Measurements from ENCODE around the gene SGCA.

The SGCA gene

DNA sequence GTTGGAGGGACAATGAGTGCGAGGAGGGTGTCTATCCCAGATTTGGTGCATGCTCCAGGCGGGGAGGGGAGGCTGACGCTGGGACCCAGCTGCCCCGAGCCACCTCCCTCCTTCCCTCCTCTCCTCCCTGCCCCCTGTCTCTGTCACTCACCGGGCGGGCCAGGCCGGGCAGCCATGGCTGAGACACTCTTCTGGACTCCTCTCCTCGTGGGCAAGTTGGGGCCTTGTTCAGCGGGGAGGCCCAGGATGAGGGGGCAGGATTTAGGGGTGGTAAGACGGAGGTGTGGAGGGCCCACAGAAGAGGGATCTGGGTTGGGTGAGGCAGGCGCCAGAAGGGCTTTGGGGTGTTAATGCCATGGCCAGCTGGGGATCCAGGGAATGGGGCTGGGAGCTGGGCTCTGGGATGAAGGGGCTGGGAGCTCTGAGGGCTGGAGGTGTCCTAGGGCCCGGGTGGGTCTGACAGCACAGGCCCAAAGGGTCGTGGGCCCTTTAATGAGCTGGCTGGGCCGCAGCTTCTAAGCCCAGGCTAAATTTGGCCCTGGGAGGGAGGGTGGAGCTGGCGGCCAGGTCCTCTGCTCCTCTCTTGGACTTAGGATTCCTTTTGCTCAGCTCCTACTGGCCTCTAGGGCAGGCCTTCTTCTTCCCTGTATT is at the start of gene SGCA:
Gene SGCA, plus strand, starts transcription at position 139 of the 651 bp plus-strand sequence. Its CDS starts 36 bp downstream, at position 175.
- no peak for DNase-seq (ENCODE audit: low read depth)

DNA sequence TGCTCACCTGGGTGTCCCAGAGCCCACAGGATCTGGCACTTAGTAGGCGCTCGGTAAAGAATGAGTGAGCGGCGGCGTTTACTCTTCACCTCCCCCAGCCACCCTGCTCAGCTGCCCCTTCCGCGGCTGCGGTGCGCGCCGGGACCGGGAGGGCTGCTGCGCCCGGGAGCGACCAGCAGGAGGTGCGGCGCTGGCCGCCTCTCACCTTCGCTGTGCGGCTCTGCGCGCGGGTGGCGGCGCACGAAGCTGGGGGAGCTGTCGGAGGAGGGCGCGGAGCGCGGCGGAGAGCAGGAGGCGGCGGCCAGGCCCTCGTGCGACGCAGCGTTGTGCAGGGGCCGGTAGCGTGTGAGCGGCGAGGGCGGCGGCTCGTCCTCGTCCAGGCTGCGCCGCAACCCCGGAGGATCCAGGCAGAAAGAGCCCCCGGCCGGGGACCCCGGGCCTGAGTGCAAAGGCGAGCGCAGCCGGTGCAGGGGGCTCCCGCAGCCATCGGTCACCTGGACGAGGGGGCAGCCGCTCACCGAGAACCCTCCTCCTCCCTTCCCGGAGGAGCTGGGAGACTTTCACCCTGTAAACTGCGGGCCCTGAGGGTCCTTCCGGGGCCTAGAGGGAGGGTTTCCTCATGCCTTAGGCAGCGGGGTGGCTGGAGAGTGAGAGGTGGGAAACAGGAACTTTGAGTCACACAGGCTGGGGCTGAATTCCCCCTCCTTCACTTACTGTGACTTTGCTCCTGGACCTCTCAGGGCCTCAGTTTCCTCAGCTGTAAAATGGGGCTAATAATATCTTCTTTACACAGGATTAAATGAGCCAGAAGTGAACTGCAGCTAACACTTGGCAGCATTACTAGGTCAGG is 48.4 kb upstream of the SGCA start:
- peak; percentile 19 for DNase-seq (ENCODE audit: low read depth)

DNA sequence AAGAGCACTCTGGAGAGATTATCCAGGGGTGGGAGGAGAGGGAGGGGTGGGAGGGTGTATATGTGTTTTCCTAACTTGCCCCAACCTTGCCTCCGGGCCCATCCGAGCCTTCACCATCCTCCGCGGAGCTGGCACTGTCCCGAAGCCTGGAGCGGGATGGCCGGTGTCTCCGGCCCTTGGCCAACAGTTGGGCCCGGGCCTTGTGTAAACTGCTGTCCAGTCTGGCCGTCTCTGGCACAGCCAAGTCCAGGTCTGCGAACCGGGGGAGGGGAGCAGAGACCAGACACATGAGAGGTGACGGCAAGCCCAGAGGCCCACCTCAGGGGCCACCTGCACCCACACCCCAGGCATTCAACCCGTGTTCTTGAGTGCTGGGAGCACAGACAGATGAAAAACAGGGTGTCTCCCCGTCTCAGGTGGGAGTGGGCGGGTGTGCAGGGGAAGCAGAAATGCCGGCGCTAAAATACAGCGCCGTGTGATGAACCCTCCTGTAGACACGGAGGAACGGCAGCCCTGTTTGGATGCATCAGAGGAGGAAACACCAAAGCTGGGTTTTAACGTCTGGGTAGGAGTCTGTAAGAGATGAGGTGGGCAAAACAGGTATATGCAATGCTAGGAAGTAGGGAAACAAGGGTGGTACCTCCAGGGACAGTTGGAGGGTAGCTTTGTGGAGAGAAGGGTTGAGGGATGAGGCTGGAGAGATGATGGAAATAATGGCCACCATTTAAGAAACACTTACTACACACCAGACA is 47.6 kb upstream of the SGCA start:
- no peak for DNase-seq (ENCODE audit: low read depth)

DNA sequence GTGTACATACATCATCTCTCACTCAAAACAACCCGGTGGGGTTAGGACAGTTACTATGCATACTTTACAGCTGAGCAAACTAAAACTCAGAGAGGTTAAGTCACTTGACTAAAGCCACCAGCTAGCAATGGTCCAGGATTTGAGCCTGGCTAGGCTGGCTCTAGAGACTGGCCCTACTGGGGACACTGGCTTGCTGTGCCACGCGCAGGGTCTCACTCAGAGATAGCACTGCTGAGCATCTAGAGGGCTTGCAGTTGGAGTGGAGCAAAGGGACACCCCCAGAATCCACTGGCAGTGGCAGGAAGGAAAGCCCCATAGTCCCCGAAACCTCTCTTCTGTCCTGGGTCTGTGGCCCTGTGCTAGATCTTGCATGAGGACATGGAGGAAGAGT is 47.0 kb upstream of the SGCA start:
- DNase-seq (ENCODE audit: low read depth) = no peak

DNA sequence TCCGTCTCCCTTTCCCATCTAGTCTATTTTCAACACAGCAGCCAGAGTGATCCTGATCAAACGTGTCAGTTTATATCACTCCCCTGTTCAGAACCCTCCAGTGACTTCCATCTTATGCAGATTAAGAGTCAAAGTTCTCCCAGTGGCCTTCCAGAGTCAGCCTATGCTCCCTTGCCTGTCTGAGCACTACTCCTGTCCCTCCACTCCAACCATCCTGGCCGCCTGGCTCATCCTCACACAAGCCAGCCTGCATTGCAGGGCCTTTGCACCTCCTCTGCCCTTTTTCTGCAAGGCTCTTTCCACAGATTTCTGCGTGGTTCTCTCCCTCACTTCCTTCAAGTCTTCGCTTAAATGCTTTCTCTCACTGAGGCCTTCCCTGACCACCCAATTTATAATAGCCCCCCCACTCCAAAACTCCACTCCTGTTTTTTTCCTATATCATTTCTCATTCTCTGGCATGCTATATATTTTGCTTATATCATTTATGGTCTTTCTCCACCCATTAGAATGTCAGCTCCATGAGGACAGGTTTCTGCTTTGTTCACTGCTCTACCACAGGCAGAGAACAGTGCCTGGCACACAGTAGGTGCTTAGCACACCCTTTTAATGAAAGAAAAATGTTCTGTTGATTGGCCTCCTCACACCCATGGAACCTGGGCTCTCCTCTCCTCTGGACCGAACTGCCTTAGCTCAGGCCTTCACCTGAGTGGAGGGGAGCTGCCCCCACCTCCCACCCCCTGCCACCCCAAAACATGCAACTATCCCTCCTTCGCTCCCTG is 45.1 kb upstream of the SGCA start:
- DNase-seq (ENCODE audit: low read depth) = no peak

DNA sequence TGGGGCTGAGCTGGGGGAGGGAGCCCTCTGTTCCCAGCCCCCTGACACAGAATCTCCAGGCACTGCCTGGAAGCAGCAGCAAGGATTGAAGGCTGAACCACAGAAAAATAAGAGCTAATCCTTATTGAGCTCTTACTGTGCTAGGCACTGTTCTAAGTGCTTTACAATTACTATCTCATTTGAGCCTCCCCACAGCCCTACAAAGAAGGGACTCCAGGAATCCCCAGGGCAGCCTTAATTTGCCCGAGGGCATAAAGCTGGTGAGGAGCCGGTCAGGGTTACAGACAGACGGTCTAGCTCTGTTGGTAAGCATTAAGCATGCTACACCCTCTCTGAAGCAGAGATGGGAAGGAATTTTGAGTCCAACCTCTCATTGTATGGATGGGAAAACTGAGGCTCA is 42.9 kb upstream of the SGCA start:
- DNase-seq (ENCODE audit: low read depth) = no peak

DNA sequence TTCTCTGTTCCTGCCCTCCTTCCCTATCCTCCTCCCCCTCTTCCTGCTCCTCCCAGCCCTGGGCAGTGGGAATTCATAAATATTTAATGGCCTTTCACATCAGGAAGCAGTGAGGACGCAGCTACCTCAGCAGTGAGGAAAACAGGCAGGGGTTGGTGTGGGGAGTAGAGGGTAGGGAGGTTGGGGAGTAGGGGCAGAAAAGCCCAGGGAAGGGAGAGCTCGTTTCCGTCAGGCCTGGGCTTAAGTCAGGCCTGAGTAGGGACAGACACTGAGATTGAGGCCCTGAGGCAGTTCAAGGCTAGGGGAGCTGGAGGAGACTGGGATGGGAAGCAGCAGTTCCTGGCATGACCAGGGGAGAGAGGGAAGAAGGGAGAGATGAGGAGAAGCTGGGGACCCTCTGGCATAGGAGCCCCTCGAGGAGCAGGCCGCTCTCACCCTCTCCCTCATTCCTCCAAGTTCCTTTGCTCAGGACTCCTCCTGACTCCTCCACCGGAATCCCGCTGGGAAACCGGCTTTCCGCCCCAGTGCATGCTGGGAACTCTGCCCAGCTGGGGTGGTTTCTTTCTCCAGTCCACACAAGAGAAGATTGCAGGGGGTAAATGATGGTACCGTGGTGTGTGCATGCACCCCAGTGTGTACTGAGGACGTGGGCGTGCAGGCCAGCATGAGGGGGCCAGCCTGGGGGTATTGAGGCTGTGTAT is 42.0 kb upstream of the SGCA start:
- DNase-seq (ENCODE audit: low read depth) = no peak

DNA sequence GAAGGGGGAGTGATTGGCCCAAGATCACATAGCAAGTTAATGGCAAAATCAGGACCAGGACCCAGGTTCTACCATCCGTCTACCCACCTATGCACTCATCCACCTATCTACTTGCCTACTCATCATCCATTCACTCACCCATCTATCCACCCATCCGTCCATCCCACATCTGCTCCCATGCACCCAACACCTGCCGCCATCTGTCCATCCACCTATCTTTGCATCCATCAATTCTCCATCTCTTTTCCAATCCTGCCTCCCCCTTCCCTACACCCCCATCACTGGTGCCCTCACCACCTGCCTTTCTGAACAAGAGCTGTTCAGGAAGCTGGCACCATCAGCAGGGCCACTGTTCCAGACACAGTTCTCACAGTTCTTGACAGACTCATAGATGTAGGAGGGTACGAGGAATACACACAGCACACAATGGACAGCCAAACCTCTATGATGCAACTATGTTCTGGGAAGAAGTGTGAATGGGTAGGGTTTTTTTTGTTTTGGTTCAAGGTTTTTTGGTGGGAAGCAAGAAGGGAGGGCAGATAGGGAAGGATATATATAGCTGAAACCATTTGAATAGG is 40.3 kb upstream of the SGCA start:
- no peak for DNase-seq (ENCODE audit: low read depth)

DNA sequence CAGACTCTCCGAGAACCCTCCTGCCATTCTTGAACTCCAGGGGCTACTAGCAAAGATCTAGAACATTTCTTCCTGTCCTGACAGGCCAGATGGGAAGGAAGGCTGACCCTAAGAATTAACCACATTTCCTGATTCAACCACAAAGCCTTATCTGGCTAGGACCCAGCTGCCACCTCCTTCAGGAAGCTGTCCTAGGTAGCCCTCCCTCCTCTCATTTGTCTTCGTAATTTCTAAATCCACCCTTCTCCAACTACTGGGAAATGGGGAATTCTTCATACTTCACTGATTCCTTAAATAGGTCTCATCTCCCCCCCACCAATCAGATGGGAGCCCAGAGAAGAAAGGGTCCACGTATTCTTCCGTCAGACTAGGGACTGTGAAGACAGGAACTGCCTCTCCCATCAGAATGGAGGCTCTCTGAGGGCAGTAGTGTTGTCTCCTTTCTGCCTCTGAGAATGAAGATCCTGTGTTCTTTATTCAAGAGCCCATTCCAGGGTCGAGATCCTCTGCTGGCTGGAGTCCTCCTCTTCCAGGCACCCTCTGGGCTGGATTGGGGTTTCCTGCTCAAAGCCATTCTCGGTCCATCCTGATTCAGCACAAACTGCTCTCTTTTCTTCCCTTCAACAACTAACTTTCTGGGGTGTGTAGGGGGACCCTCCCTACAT is 38.0 kb upstream of the SGCA start:
- DNase-seq (ENCODE audit: low read depth) = no peak

DNA sequence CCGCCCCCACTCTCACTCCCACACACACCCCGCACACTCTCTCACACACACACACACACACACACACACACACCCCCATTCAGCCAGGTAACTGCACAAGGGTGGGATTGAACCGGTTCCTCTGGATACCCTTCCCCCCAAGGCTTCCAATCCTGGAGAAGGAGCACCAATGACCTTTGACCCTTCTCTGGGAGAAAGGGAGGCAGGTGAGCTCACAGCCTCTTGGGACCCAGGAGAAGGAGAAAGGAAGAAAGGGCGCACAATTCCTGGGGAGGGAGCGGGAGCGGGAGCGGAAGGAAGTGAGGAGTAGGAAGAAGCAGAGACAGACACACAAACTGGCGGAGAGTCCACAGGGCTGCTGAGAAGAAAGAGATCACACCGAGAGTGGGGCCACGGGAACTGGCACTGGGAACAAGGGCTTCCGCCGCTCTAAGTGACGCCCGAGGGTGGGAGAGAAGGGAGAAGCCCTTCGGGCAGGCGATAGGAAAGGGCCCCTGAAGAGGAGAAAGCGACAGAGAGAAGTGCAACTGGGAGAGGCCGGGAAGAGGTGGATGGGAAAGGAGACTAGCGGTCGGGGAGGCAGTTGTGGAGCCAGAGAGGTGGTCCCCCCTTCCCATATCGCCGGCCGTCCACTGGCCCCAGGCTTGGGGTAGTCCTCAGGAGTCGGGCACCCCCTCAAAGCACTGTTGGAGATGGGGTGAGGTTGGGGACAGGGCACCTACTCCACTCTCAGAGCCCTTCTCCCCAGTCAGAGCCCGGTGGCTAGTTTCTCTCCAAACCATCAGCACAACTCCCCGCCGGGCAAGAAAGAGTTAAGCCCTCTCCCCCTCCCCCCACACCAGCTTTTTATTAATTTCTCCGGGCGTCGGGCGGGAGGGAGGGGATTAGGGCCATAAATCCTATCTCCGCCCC is 37.1 kb upstream of the SGCA start:
- no peak for DNase-seq (ENCODE audit: low read depth)

DNA sequence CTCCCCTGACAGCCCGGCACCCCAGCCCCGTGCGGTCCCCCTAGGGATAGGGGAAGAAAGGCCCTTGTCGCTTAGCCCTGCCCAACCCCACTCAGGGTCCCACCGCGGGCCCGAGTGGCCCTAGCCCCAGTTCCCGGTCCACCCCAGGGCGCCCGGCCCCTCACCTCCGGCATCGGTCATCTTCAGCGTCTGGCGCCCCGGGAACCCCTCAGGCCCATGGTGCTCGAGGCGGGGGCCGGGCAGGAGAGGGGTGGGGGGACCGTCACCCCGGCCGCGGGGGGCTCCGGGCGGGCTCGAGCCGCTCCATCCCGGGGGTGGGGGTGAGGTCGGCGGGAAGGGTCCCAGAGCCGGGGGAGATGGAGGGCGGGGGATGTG is 36.5 kb upstream of the SGCA start:
- no peak for DNase-seq (ENCODE audit: low read depth)

DNA sequence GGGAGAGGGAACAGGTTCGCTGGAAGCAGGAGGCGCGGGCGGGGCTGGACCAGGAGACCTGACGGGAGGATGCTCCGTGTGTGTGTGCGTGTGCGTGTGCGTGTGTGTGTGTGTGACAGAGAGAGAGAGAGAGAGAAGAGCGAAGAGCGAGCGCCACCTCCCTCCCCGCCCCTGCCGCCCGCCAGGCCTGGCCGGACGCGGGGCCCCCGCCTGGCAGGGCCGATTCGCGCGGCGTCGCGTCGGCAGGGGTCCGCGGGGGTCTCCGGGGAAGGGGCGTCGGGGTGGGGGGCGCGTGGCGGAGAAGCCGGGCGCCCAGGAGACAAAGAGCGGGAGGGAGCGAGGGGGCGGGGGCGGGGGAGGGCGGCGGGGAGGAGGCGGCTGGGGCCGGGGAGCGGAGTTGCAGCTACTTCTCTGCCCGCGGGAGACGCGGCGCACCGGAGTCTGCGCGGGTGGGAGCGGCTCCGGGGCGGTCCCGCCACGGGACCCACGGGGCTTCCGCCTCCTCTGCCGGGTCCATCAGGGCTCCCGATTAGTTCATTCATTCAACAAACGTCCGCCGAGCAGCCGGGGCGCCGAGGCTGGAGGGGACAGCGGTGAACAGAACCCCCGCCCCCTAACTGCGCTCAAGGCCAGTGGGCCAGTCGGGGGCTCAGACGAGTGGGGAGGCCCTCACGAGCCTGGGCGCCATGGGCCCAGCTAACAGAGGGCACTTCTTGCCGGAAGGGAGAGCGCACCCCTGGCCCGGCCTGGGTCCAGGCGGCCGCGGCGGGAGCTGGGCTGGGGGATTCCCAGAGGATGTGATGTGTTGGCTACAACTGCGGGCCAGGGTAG is 35.9 kb upstream of the SGCA start, which contains the start of gene SAMD14:
Gene SAMD14, minus strand, starts transcription at position 433 of the 831 bp plus-strand sequence. CDS start 5,201 bp downstream, outside the sequence.
- peak; percentile 50 for DNase-seq (ENCODE audit: low read depth)

DNA sequence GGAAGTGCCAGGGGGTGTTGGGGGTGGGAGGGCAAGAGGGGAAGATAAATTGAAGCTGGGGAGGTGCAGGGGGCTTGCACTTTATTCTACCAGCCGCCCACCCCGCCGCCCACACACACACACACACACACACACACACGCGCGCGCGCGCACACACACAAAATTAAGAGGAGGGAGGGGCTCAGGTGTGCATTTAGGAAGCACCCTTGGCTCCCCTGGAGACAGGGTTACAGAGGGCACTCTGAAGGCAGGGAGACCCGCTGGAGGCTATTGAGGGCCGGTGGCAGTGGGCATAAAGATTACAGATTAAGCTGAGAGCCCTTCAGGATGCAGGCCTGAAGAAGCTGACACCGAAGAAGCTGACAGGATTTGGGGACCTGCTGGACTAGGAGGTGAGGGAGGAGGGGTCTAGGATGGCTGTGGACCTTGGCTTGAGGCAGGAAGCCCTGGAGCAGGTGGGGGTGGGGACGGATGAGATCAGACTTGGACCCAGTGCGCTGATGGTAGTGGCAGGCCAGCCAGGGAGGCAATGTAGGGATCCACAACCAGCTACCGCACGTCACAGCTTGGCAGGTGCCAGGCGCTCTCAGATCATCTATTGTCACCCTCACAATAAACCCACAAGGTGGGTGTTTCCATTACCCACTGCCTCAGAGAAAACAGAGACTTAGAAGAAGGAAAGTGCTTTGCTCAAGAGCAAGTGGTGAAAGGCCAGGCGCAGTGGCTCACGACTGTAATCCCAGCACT is 35.1 kb upstream of the SGCA start:
- DNase-seq (ENCODE audit: low read depth) = no peak

DNA sequence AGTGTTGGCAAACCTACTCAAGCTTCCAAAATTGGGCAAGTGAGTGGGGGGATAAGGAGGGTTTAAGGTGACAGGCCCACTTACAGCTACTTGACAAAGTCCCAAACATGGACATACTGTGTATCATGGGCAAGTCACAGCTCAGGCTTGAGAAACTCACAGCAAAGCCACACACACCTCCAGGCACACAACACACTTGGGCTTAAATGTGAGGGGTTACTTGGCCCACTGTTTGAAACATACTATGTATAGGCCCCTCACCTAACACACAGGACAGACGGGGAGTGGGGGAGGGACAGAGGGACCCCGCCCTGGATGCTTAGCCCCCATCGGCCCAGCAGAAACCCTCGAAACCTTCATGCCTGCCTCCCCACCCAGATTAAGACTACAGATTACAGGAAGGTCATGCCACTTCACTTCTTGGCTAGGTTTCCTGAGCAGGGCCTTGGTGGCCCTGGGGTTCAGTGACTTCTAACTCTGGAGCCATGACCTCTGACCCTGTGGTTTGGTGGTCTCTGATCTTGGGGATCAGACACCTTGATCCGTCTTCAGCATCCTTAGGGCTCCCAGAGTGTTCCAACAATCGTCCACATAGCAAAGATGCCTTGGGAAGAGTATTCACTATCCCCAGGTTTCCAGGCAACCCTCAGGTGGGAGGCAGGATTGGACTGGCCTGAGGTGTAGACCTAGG is 33.6 kb upstream of the SGCA start:
- no peak for DNase-seq (ENCODE audit: low read depth)

DNA sequence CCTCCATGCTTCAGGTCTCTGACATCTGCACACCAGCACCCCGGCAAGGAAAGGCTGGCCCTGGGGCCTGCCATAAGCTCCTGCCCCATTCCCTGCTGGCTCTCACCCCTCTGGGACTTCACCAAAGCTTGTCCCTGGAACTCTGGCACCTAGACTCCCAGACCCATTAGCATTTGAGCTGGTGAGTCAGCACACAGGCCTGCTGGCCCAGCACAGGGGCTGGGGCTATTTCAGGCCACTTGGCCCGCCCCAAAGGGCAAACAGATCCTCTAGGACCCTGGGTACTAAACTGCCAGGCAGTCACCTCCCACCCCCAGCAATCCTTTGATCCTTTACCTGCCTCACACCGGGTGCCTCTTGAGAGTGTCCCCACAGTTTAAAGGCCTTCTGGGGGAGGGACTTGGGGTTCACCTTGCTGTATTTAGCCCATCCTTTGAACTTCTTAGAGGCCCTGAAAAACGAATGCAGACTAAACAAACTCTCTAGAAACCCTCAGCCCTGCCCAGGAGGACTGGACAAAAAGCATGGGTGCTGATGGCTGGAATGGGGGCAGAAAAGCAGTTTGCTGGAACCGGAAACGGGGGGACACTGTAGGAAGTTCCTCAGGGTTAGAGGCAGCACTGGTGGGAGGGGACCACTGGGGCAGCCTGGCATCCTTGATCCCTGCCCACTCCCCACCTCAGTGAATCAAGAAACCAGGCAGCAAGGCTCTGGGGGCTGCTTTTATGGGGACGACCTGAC is 32.6 kb upstream of the SGCA start:
- no peak for DNase-seq (ENCODE audit: low read depth)

DNA sequence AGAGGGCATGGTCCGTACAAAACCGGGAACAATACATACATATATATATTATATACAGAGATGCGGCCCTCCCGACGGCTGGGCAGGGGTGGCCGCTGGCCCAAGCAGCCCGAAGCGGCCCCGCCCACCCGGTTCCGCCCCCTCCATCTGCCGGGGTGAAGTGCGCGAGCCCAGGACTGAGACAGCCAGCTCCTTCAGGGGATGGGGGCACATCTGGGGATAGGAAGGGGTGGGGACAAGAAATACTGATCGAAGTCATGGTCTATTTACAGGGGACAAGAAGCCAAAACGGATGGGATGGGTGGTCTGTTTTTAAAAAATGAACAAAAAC is 32.1 kb upstream of the SGCA start:
- no peak for DNase-seq (ENCODE audit: low read depth)

All from T-helper 22 cell (primary cell).